ENCODE data around the gene MYLIP. TPM values are rescaled to one million over a fixed set of nuclear protein-coding genes. Genes with fewer than 3 reads are reported as not detected.

The MYLIP gene
- total RNA-seq, 1 experiment from 2014 or later: 27.0 TPM

- Histone ChIP-seq H3K4ac (ENCODE audit: low read depth, low read length) (no peak overlapping the region), H3K4me2 (ENCODE audit: insufficient read depth, insufficient read length, low read length) (no peak overlapping the region), H3K27ac (ENCODE audit: insufficient read length, low read depth, low read length) (no peak overlapping the region), H3K23me2 (ENCODE audit: insufficient read length, low read depth, low read length, poor library complexity, severe bottlenecking) (no peaks in the 10 kb centered on the region), H3K4me1 (ENCODE audit: insufficient read depth, low read length) (no peaks in the 10 kb centered on the region), H3K23ac (ENCODE audit: insufficient read length, low read depth, low read length) (no peak overlapping the region), H4K91ac (ENCODE audit: insufficient read length, low read depth, low read length) (no peak overlapping the region), H3K79me1 (ENCODE audit: insufficient read depth, low read depth, low read length, poor library complexity, severe bottlenecking) (no peaks in the 10 kb centered on the region), H3K27me3 (ENCODE audit: insufficient read depth, low read length) (no peaks in the 10 kb centered on the region), H2BK120ac (ENCODE audit: low read depth, low read length, poor library complexity, severe bottlenecking) (no peak overlapping the region), H2AK5ac (ENCODE audit: insufficient read length, low read length) (no peak overlapping the region), H2BK15ac (ENCODE audit: low read depth, low read length) (no peak overlapping the region), H3K14ac (ENCODE audit: insufficient read depth, low read length) (no peak overlapping the region), H3K9me3 (ENCODE audit: control insufficient read depth, low read depth, low read length) (no peaks in the 10 kb centered on the region), H2BK12ac (ENCODE audit: insufficient read length, low read depth, low read length) (no peak overlapping the region), H3K56ac (ENCODE audit: insufficient read length, low read depth, low read length) (no peak overlapping the region), H2BK5ac (ENCODE audit: insufficient read length, low read length) (no peak overlapping the region), H2AFZ (ENCODE audit: low read length) (no peak overlapping the region), H2BK20ac (ENCODE audit: low read depth, low read length, poor library complexity, severe bottlenecking) (no peak overlapping the region), H3K18ac (ENCODE audit: insufficient read length, low read depth, low read length) (no peak overlapping the region), H3T11ph (ENCODE audit: low read length) (no peak overlapping the region), H3K79me2 (ENCODE audit: insufficient read depth, low read length) (no peaks in the 10 kb centered on the region), H4K5ac (ENCODE audit: insufficient read length, low read depth, low read length) (no peak overlapping the region), H3K9ac (ENCODE audit: extremely low read depth, insufficient read length, low read length) (no peak overlapping the region), H4K20me1 (ENCODE audit: control insufficient read depth, insufficient read depth, insufficient read length) (no peaks in the 10 kb centered on the region), H4K8ac (replicated peaks; ENCODE audit: insufficient read length, low read depth, low read length) (no peak overlapping the region)
- no peak for DNase-seq
- WGBS (ENCODE audit: extremely low coverage, insufficient read length, low lambda C conversion rate): no CpG with 5 or more reads among the region's 3 CpGs
- TF ChIP-seq CTCF (conservative IDR thresholded peaks at IDR 0.05): peak; percentile 73
- Mint-ChIP-seq H3K4me1 (peaks cover 23 to 26% of the 10 kb centered on the region in 2 experiments), H3K27me3 (ENCODE audit: low read depth) (no peaks in the 10 kb centered on the region), H3K36me3 (ENCODE audit: insufficient read depth in 1 of 3, low read depth in 3 of 3) (no peaks in the 10 kb centered on the region), H3K9me3 (no peaks in the 10 kb centered on the region), H3K4me3 (no peak overlapping the region), H3K27ac (no peak overlapping the region)
Measured at GRCh38 chr6:16168858-16169257, 40.0 kb downstream of the MYLIP start.
